ENCODE measurements around the gene DNAH8.

- TF ChIP-seq CTCF (conservative IDR thresholded peaks at IDR 0.05 in 1 of 2, IDR thresholded peaks at IDR 0.05 in 1 of 2; ENCODE audit: extremely low read depth in 1 of 2, insufficient read depth in 1 of 2, low read depth in 1 of 2, low read length in 2 of 2) (no peak), EZH2 (IDR thresholded peaks at IDR 0.05; ENCODE audit: borderline replicate concordance, low read length) (no peak)
Measured at GRCh38 chr6:39065561-39065960, 350.4 kb downstream of the DNAH8 start.
